ENCODE measurements around the gene LYZL4.

LYZL4 gene

GRCh38 chr3:42398080-42398479 is 12.3 kb downstream of the LYZL4 start:
- no peak overlapping the region for H3K4me3 ChIP-seq (ENCODE audit: low read depth, low read length)
- no peak for DNase-seq (ENCODE audit: low read depth)
- peak; percentile 67 for TF ChIP-seq MAX (IDR thresholded peaks at IDR 0.05; ENCODE audit: low read depth, low read length)
- TF ChIP-seq CTCF (IDR thresholded peaks at IDR 0.05; ENCODE audit: low read depth, low read length): no peak

- H3K4me3 ChIP-seq (ENCODE audit: low read depth, low read length): no peak overlapping the region
- DNase-seq (ENCODE audit: low read depth): no peak
- TF ChIP-seq CTCF (IDR thresholded peaks at IDR 0.05; ENCODE audit: low read depth, low read length) (no peak), MYC (IDR thresholded peaks at IDR 0.05; ENCODE audit: low read depth, low read length) (no peak), MAX (IDR thresholded peaks at IDR 0.05; ENCODE audit: low read depth, low read length) (no peak)
Measured at GRCh38 chr3:42397644-42398043, 12.8 kb downstream of the LYZL4 start.

GRCh38 chr3:42394579-42395288 is 15.7 kb downstream of the LYZL4 start:
- DNase-seq (ENCODE audit: low read depth): no peak
- TF ChIP-seq POLR2A (IDR thresholded peaks at IDR 0.05; ENCODE audit: extremely low read depth, insufficient read length) (no peak), MAX (IDR thresholded peaks at IDR 0.05; ENCODE audit: low read depth, low read length) (no peak), MYC (IDR thresholded peaks at IDR 0.05; ENCODE audit: low read depth, low read length) (no peak), CTCF (IDR thresholded peaks at IDR 0.05; ENCODE audit: low read depth, low read length) (no peak)

GRCh38 chr3:42387802-42388651 is 22.4 kb downstream of the LYZL4 start:
- DNase-seq (ENCODE audit: low read depth): peak; percentile 56
- no peak overlapping the region for H3K4me3 ChIP-seq (ENCODE audit: low read depth, low read length)
- TF ChIP-seq CTCF (IDR thresholded peaks at IDR 0.05; ENCODE audit: low read depth, low read length) (no peak), MAX (IDR thresholded peaks at IDR 0.05; ENCODE audit: low read depth, low read length) (no peak)

More at GRCh38 chr3:42394579-42395288, 15.7 kb downstream of the LYZL4 start:
- no peak overlapping the region for H3K4me3 ChIP-seq (ENCODE audit: low read depth, low read length)

- no peak overlapping the region for H3K4me3 ChIP-seq (ENCODE audit: low read depth, low read length)
- DNase-seq (ENCODE audit: low read depth): no peak
- no peak for TF ChIP-seq MAX (IDR thresholded peaks at IDR 0.05; ENCODE audit: low read depth, low read length)
- no peak for TF ChIP-seq MYC (IDR thresholded peaks at IDR 0.05; ENCODE audit: low read depth, low read length)
- no peak for TF ChIP-seq POLR2A (IDR thresholded peaks at IDR 0.05; ENCODE audit: extremely low read depth, insufficient read length)
- no peak for TF ChIP-seq CTCF (IDR thresholded peaks at IDR 0.05; ENCODE audit: low read depth, low read length)
Measured at GRCh38 chr3:42381551-42382082, 28.8 kb downstream of the LYZL4 start.
